MM.1S (cell line): ENCODE measurements around the gene DNAI2.
"Not testable (repeated sequence)": the region's sequence is repeated elsewhere in the genome, so short reads cannot be mapped to it uniquely, and the experiment has no call there.

Experiments
- DNase-seq: peaks from one replicate; pipeline ENCODE4 v3.0.0-alpha.2; 2015
- H2AFZ ChIP-seq: fragments of 300-600 bp; sonication (generic); 2 replicates; pipeline ENCODE4 v1.6.0; 2016; ENCODE audit warnings: antibody characterized with exemption, low read length
- H3F3A ChIP-seq: fragments of 300-600 bp; sonication (generic); 2 replicates; pipeline ENCODE4 v1.6.1; 2016; ENCODE audit warnings: mild to moderate bottlenecking, antibody characterized with exemption, low read length, moderate library complexity, mixed read lengths; ENCODE audit not compliant: insufficient read depth
- H3K27ac ChIP-seq: fragments of 300-600 bp; sonication (generic); 2 replicates; pipeline ENCODE4 v1.5.1; 2016; ENCODE audit warnings: mild to moderate bottlenecking, low read length
- H3K27me3 ChIP-seq: fragments of 300-600 bp; sonication (generic); replicated peaks from 2 replicates; pipeline ENCODE4 v1.6.0; 2016; ENCODE audit warnings: low read length; ENCODE audit not compliant: insufficient read depth
- H3K36me3 ChIP-seq: fragments of 300-600 bp; sonication (generic); replicated peaks from 2 replicates; pipeline ENCODE4 v1.6.1; 2016; ENCODE audit warnings: mild to moderate bottlenecking, low read length, mixed read lengths; ENCODE audit not compliant: insufficient read depth
- H3K4me1 ChIP-seq: fragments of 300-600 bp; sonication (generic); 2 replicates; pipeline ENCODE4 v1.6.1; 2016; ENCODE audit warnings: low read length, mixed read lengths
- H3K4me2 ChIP-seq: fragments of 300-600 bp; sonication (generic); 2 replicates; pipeline ENCODE4 v1.6.0; 2016; ENCODE audit warnings: low read depth, low read length
- H3K4me3 ChIP-seq: fragments of 300-600 bp; sonication (generic); 2 replicates; pipeline ENCODE4 v1.5.1; 2016; ENCODE audit warnings: low read length, mixed read lengths
- H3K79me2 ChIP-seq: fragments of 300-600 bp; sonication (generic); 2 replicates; pipeline ENCODE4 v1.6.1; 2016; ENCODE audit warnings: mixed run types, low read length, mixed read lengths
- H3K9ac ChIP-seq: fragments of 300-600 bp; sonication (generic); 2 replicates; pipeline ENCODE4 v1.6.1; 2016; ENCODE audit warnings: low read length, mixed read lengths
- H3K9me2 ChIP-seq: fragments of 300-600 bp; sonication (generic); replicated peaks from 2 replicates; pipeline ENCODE4 v1.6.1; 2016; ENCODE audit warnings: mild to moderate bottlenecking, low read length, mixed read lengths; ENCODE audit not compliant: insufficient read depth
- H3K9me3 ChIP-seq: fragments of 300-600 bp; sonication (generic); replicated peaks from 2 replicates; pipeline ENCODE4 v1.6.1; 2016; ENCODE audit warnings: mild to moderate bottlenecking, low read length, mixed read lengths; ENCODE audit not compliant: insufficient read depth
- H4K20me1 ChIP-seq: fragments of 300-600 bp; sonication (generic); 2 replicates; pipeline ENCODE4 v1.6.1; 2016; ENCODE audit warnings: mild to moderate bottlenecking, low read length, moderate library complexity, mixed read lengths; ENCODE audit not compliant: insufficient read depth
- CTCF ChIP-seq: fragments of 300-600 bp; sonication (generic); IDR thresholded peaks from 2 replicates; pipeline ENCODE4 v1.5.1; 2016; ENCODE audit warnings: antibody characterized with exemption, low read length, mixed read lengths
- EZH2 ChIP-seq: fragments of 300-600 bp; sonication (generic); optimal IDR thresholded peaks from 2 replicates; pipeline ENCODE3; 2017; ENCODE audit warnings: low read depth, mild to moderate bottlenecking, antibody characterized with exemption, low read length, mixed read lengths
- EZH2phosphoT487 ChIP-seq: fragments of 300-600 bp; sonication (generic); IDR thresholded peaks from 2 replicates; pipeline ENCODE4 v1.6.1; 2018; ENCODE audit warnings: antibody characterized with exemption, low read length

DNAI2 gene

GRCh38 chr17:74262601-74263000, 11.4 kb upstream of the DNAI2 start:
- H4K20me1 ChIP-seq: no peaks in the 10 kb centered on the region
- no peaks in the 10 kb centered on the region for H3K4me1 ChIP-seq
- no peak overlapping the region for H2AFZ ChIP-seq
- no peak for TF ChIP-seq EZH2
- no peak for TF ChIP-seq CTCF
- TF ChIP-seq EZH2phosphoT487: no peak
- H3K9me3 ChIP-seq: no peaks in the 10 kb centered on the region
- H3K27me3 ChIP-seq: peaks cover 86% of the 10 kb centered on the region
- H3K9ac ChIP-seq: no peak overlapping the region
- H3K79me2 ChIP-seq: no peaks in the 10 kb centered on the region
- H3F3A ChIP-seq: no peaks in the 10 kb centered on the region
- H3K36me3 ChIP-seq: no peaks in the 10 kb centered on the region
- no peak overlapping the region for H3K4me2 ChIP-seq
- no peak for DNase-seq
- no peak overlapping the region for H3K27ac ChIP-seq
- H3K9me2 ChIP-seq: no peaks in the 10 kb centered on the region
- H3K4me3 ChIP-seq: no peak overlapping the region

GRCh38 chr17:74267054-74267453, 7.0 kb upstream of the DNAI2 start:
- not testable (repeated sequence) for H3K4me3 ChIP-seq, H3K9me3 ChIP-seq, H3K27ac ChIP-seq, H3K4me2 ChIP-seq, H4K20me1 ChIP-seq, H3K9ac ChIP-seq, DNase-seq, H2AFZ ChIP-seq, H3K36me3 ChIP-seq, H3F3A ChIP-seq, H3K9me2 ChIP-seq, H3K4me1 ChIP-seq, H3K79me2 ChIP-seq
- peaks cover 88% of the 10 kb centered on the region for H3K27me3 ChIP-seq

- Histone ChIP-seq H3K4me1 (no peaks in the 10 kb centered on the region), H4K20me1 (no peaks in the 10 kb centered on the region), H3K4me2 (no peak overlapping the region), H3K4me3 (no peak overlapping the region), H3K36me3 (no peaks in the 10 kb centered on the region), H3K27me3 (peaks cover 89% of the 10 kb centered on the region), H3K9ac (no peak overlapping the region), H3K27ac (no peak overlapping the region), H3F3A (no peaks in the 10 kb centered on the region), H3K9me3 (no peaks in the 10 kb centered on the region), H3K79me2 (no peaks in the 10 kb centered on the region), H3K9me2 (no peaks in the 10 kb centered on the region), H2AFZ (no peak overlapping the region)
- DNase-seq: no peak
- TF ChIP-seq CTCF: no peak
- no peak for TF ChIP-seq EZH2
- no peak for TF ChIP-seq EZH2phosphoT487
These were observed 6.5 kb upstream of the DNAI2 start for GRCh38 chr17:74267579-74267978.

GRCh38 chr17:74267987-74268499, 6.0 kb upstream of the DNAI2 start:
- H2AFZ ChIP-seq: no peak overlapping the region

More at GRCh38 chr17:74267987-74268499, 6.0 kb upstream of the DNAI2 start:
- Histone ChIP-seq H3F3A (no peaks in the 10 kb centered on the region), H3K4me3 (no peak overlapping the region), H3K4me2 (no peak overlapping the region), H3K79me2 (no peaks in the 10 kb centered on the region), H3K36me3 (no peaks in the 10 kb centered on the region), H3K9ac (no peak overlapping the region), H3K4me1 (no peaks in the 10 kb centered on the region), H3K27me3 (peaks cover 89% of the 10 kb centered on the region), H3K9me2 (no peaks in the 10 kb centered on the region), H3K27ac (no peak overlapping the region), H4K20me1 (no peaks in the 10 kb centered on the region), H3K9me3 (no peaks in the 10 kb centered on the region)
- TF ChIP-seq CTCF (no peak), EZH2 (no peak), EZH2phosphoT487 (no peak)
- DNase-seq: no peak
